ENCODE measurements around the gene OR2H1. TPM values are rescaled to one million over a fixed set of nuclear protein-coding genes. Genes with fewer than 3 reads are reported as not detected.
"Not testable (repeated sequence)": the region's sequence is repeated elsewhere in the genome, so short reads cannot be mapped to it uniquely, and the experiment has no call there.

Gene OR2H1
- polyA plus RNA-seq, 2 donors, result not detected

- not testable (repeated sequence) for H3K4me3 ChIP-seq (ENCODE audit: low read depth in 1 of 2, low read length in 2 of 2); H3K27me3 ChIP-seq (ENCODE audit: control insufficient read depth in 1 of 2, insufficient read depth in 2 of 2, low read length in 2 of 2); H3K27ac ChIP-seq (ENCODE audit: low read depth in 2 of 2, low read length in 1 of 2); H3K4me1 ChIP-seq (ENCODE audit: control insufficient read depth in 2 of 2, insufficient read depth in 2 of 2, low read length in 1 of 2); H3K36me3 ChIP-seq (ENCODE audit: control insufficient read depth in 2 of 2, insufficient read depth in 2 of 2, low read length in 1 of 2); H3K9me3 ChIP-seq (ENCODE audit: control insufficient read depth in 2 of 2, insufficient read depth in 1 of 2, low read depth in 1 of 2, low read length in 1 of 2)
- WGBS, 2 donors, result 64 to 74% methylated on average over 1 of the region's 1 CpG
These were observed 12.9 kb upstream of the OR2H1 start for GRCh38 chr6:29444031-29444430.

- Histone ChIP-seq H3K36me3 (ENCODE audit: control insufficient read depth in 2 of 2, insufficient read depth in 2 of 2, low read length in 1 of 2) (no peaks in the 10 kb centered on the region), H3K9me3 (ENCODE audit: control insufficient read depth in 2 of 2, insufficient read depth in 1 of 2, low read depth in 1 of 2, low read length in 1 of 2) (no peaks in the 10 kb centered on the region), H3K27ac (ENCODE audit: low read depth in 2 of 2, low read length in 1 of 2) (no peak overlapping the region), H3K4me3 (ENCODE audit: low read depth in 1 of 2, low read length in 2 of 2) (no peak overlapping the region), H3K4me1 (ENCODE audit: control insufficient read depth in 2 of 2, insufficient read depth in 2 of 2, low read length in 1 of 2) (no peaks in the 10 kb centered on the region), H3K27me3 (ENCODE audit: control insufficient read depth in 1 of 2, insufficient read depth in 2 of 2, low read length in 2 of 2) (no peaks in the 10 kb centered on the region)
- WGBS, 2 donors, result 80 to 89% methylated on average over 1 of the region's 1 CpG
These were observed 9.3 kb upstream of the OR2H1 start for GRCh38 chr6:29447670-29448069.

- WGBS, 2 donors, result 73 to 77% methylated on average over 3 of the region's 3 CpGs
These were observed 5.3 kb upstream of the OR2H1 start for GRCh38 chr6:29451471-29452193.

GRCh38 chr6:29461021-29461814, 4.3 kb downstream of the OR2H1 start:
- Histone ChIP-seq H3K4me3 (ENCODE audit: low read depth in 1 of 2, low read length in 2 of 2) (no peak overlapping the region), H3K4me1 (ENCODE audit: control insufficient read depth in 2 of 2, insufficient read depth in 2 of 2, low read length in 1 of 2) (no peaks in the 10 kb centered on the region), H3K27ac (ENCODE audit: low read depth in 2 of 2, low read length in 1 of 2) (no peak overlapping the region), H3K9me3 (ENCODE audit: control insufficient read depth in 2 of 2, insufficient read depth in 1 of 2, low read depth in 1 of 2, low read length in 1 of 2) (no peaks in the 10 kb centered on the region), H3K36me3 (ENCODE audit: control insufficient read depth in 2 of 2, insufficient read depth in 2 of 2, low read length in 1 of 2) (no peaks in the 10 kb centered on the region), H3K27me3 (ENCODE audit: control insufficient read depth in 1 of 2, insufficient read depth in 2 of 2, low read length in 2 of 2) (no peaks in the 10 kb centered on the region)
- WGBS, 2 donors, result 63 to 65% methylated on average over 5 of the region's 5 CpGs

More at GRCh38 chr6:29451471-29452193, 5.3 kb upstream of the OR2H1 start:
- no peak overlapping the region for H3K27ac ChIP-seq (ENCODE audit: low read depth in 2 of 2, low read length in 1 of 2)
- H3K4me3 ChIP-seq (ENCODE audit: low read depth in 1 of 2, low read length in 2 of 2), result no peak overlapping the region
- H3K9me3 ChIP-seq (ENCODE audit: control insufficient read depth in 2 of 2, insufficient read depth in 1 of 2, low read depth in 1 of 2, low read length in 1 of 2), result no peaks in the 10 kb centered on the region
- H3K27me3 ChIP-seq (ENCODE audit: control insufficient read depth in 1 of 2, insufficient read depth in 2 of 2, low read length in 2 of 2), result no peaks in the 10 kb centered on the region
- H3K36me3 ChIP-seq (ENCODE audit: control insufficient read depth in 2 of 2, insufficient read depth in 2 of 2, low read length in 1 of 2), result no peaks in the 10 kb centered on the region
- H3K4me1 ChIP-seq (ENCODE audit: control insufficient read depth in 2 of 2, insufficient read depth in 2 of 2, low read length in 1 of 2), result no peaks in the 10 kb centered on the region

GRCh38 chr6:29462022-29462421, 5.1 kb downstream of the OR2H1 start:
- no peak overlapping the region for H3K4me3 ChIP-seq (ENCODE audit: low read depth in 1 of 2, low read length in 2 of 2)
- H3K27ac ChIP-seq (ENCODE audit: low read depth in 2 of 2, low read length in 1 of 2), result no peak overlapping the region
- H3K4me1 ChIP-seq (ENCODE audit: control insufficient read depth in 2 of 2, insufficient read depth in 2 of 2, low read length in 1 of 2), result no peaks in the 10 kb centered on the region
- no peaks in the 10 kb centered on the region for H3K9me3 ChIP-seq (ENCODE audit: control insufficient read depth in 2 of 2, insufficient read depth in 1 of 2, low read depth in 1 of 2, low read length in 1 of 2)
- H3K27me3 ChIP-seq (ENCODE audit: control insufficient read depth in 1 of 2, insufficient read depth in 2 of 2, low read length in 2 of 2), result no peaks in the 10 kb centered on the region
- H3K36me3 ChIP-seq (ENCODE audit: control insufficient read depth in 2 of 2, insufficient read depth in 2 of 2, low read length in 1 of 2), result no peaks in the 10 kb centered on the region
- 80% methylated on average over 6 of the region's 6 CpGs for WGBS, 2 donors

GRCh38 chr6:29465279-29465678, 8.3 kb downstream of the OR2H1 start:
- WGBS, 2 donors, result 54 to 58% methylated on average over 2 of the region's 2 CpGs
- H3K4me1 ChIP-seq (ENCODE audit: control insufficient read depth in 2 of 2, insufficient read depth in 2 of 2, low read length in 1 of 2), result no peaks in the 10 kb centered on the region
- no peaks in the 10 kb centered on the region for H3K27me3 ChIP-seq (ENCODE audit: control insufficient read depth in 1 of 2, insufficient read depth in 2 of 2, low read length in 2 of 2)
- H3K27ac ChIP-seq (ENCODE audit: low read depth in 2 of 2, low read length in 1 of 2), result no peak overlapping the region
- no peaks in the 10 kb centered on the region for H3K9me3 ChIP-seq (ENCODE audit: control insufficient read depth in 2 of 2, insufficient read depth in 1 of 2, low read depth in 1 of 2, low read length in 1 of 2)
- H3K4me3 ChIP-seq (ENCODE audit: low read depth in 1 of 2, low read length in 2 of 2), result no peak overlapping the region
- H3K36me3 ChIP-seq (ENCODE audit: control insufficient read depth in 2 of 2, insufficient read depth in 2 of 2, low read length in 1 of 2), result no peaks in the 10 kb centered on the region

- Histone ChIP-seq H3K9me3 (ENCODE audit: control insufficient read depth in 2 of 2, insufficient read depth in 1 of 2, low read depth in 1 of 2, low read length in 1 of 2) (no peaks in the 10 kb centered on the region), H3K27ac (ENCODE audit: low read depth in 2 of 2, low read length in 1 of 2) (no peak overlapping the region), H3K4me3 (ENCODE audit: low read depth in 1 of 2, low read length in 2 of 2) (no peak overlapping the region), H3K4me1 (ENCODE audit: control insufficient read depth in 2 of 2, insufficient read depth in 2 of 2, low read length in 1 of 2) (no peaks in the 10 kb centered on the region), H3K36me3 (ENCODE audit: control insufficient read depth in 2 of 2, insufficient read depth in 2 of 2, low read length in 1 of 2) (no peaks in the 10 kb centered on the region), H3K27me3 (ENCODE audit: control insufficient read depth in 1 of 2, insufficient read depth in 2 of 2, low read length in 2 of 2) (no peaks in the 10 kb centered on the region)
- 86 to 91% methylated on average over 2 of the region's 2 CpGs for WGBS, 2 donors
These were observed 8.8 kb downstream of the OR2H1 start for GRCh38 chr6:29465801-29466200.

- Histone ChIP-seq H3K27me3 (ENCODE audit: control insufficient read depth in 1 of 2, insufficient read depth in 2 of 2, low read length in 2 of 2) (no peaks in the 10 kb centered on the region), H3K4me3 (ENCODE audit: low read depth in 1 of 2, low read length in 2 of 2) (no peak overlapping the region), H3K27ac (ENCODE audit: low read depth in 2 of 2, low read length in 1 of 2) (no peak overlapping the region), H3K36me3 (ENCODE audit: control insufficient read depth in 2 of 2, insufficient read depth in 2 of 2, low read length in 1 of 2) (no peaks in the 10 kb centered on the region), H3K4me1 (ENCODE audit: control insufficient read depth in 2 of 2, insufficient read depth in 2 of 2, low read length in 1 of 2) (no peaks in the 10 kb centered on the region), H3K9me3 (ENCODE audit: control insufficient read depth in 2 of 2, insufficient read depth in 1 of 2, low read depth in 1 of 2, low read length in 1 of 2) (no peaks in the 10 kb centered on the region)
- WGBS, 2 donors, result 52 to 62% methylated on average over 6 of the region's 6 CpGs
These were observed 9.3 kb downstream of the OR2H1 start for GRCh38 chr6:29466241-29466640.

- Histone ChIP-seq H3K4me3 (ENCODE audit: low read depth in 1 of 2, low read length in 2 of 2) (no peak overlapping the region), H3K9me3 (ENCODE audit: control insufficient read depth in 2 of 2, insufficient read depth in 1 of 2, low read depth in 1 of 2, low read length in 1 of 2) (peaks cover 0 to 2% of the 10 kb centered on the region in 2 donors), H3K4me1 (ENCODE audit: control insufficient read depth in 2 of 2, insufficient read depth in 2 of 2, low read length in 1 of 2) (no peaks in the 10 kb centered on the region), H3K36me3 (ENCODE audit: control insufficient read depth in 2 of 2, insufficient read depth in 2 of 2, low read length in 1 of 2) (no peaks in the 10 kb centered on the region), H3K27me3 (ENCODE audit: control insufficient read depth in 1 of 2, insufficient read depth in 2 of 2, low read length in 2 of 2) (no peaks in the 10 kb centered on the region), H3K27ac (ENCODE audit: low read depth in 2 of 2, low read length in 1 of 2) (no peak overlapping the region)
- WGBS, 2 donors, result 59 to 79% methylated on average over 2 of the region's 2 CpGs
These were observed 18.0 kb downstream of the OR2H1 start for GRCh38 chr6:29474996-29475395.
